GM10266 (cell line): Measurements from ENCODE around the gene ARL1.

Experiments
- DNase-seq: peaks from one replicate; pipeline ENCODE4 v3.0.0; 2012; ENCODE audit errors: extremely low spot score
- TF ChIP-seq, protein P1 (sequence below): IDR thresholded peaks from 2 replicates; pipeline ENCODE4 v1.5.1; 2012; ENCODE audit warnings: mild to moderate bottlenecking, low read depth; ENCODE audit not compliant: control insufficient read depth, insufficient read depth; ENCODE audit errors: missing control alignments

The ARL1 gene

GRCh38 chr12:101372431-101372830 is 35.1 kb downstream of the ARL1 start:
- TF ChIP-seq, protein P1, sequence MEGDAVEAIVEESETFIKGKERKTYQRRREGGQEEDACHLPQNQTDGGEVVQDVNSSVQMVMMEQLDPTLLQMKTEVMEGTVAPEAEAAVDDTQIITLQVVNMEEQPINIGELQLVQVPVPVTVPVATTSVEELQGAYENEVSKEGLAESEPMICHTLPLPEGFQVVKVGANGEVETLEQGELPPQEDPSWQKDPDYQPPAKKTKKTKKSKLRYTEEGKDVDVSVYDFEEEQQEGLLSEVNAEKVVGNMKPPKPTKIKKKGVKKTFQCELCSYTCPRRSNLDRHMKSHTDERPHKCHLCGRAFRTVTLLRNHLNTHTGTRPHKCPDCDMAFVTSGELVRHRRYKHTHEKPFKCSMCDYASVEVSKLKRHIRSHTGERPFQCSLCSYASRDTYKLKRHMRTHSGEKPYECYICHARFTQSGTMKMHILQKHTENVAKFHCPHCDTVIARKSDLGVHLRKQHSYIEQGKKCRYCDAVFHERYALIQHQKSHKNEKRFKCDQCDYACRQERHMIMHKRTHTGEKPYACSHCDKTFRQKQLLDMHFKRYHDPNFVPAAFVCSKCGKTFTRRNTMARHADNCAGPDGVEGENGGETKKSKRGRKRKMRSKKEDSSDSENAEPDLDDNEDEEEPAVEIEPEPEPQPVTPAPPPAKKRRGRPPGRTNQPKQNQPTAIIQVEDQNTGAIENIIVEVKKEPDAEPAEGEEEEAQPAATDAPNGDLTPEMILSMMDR, result no peak
- no peak for DNase-seq

GRCh38 chr12:101368016-101368415 is 39.6 kb downstream of the ARL1 start:
- TF ChIP-seq, protein P1, result no peak
- no peak for DNase-seq

- DNase-seq, result no peak
- TF ChIP-seq, protein P1, result no peak
Measured at GRCh38 chr12:101361455-101361854, 46.1 kb downstream of the ARL1 start.

DNA sequence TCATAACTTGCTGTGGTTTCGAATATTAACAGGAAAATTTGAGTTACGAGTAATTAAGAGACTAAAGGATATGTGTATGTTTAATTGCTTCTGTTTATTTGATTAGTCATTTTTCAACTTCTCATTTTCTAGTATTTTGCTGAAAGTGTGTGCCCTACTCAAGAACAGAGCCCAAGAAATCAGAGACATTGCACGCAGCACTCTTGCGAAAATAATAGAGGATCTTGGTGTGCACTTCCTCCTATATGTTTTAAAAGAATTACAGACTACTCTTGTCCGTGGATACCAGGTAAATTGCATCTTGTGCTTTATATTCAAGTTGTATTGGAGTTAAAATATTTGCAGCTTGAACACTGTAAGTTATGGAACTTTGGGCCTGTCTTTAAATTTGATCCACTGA is 50.8 kb downstream of the ARL1 start:
- no peak for DNase-seq
- TF ChIP-seq, protein P1, result no peak

- TF ChIP-seq, protein P1, result no peak
Measured at GRCh38 chr12:101351682-101352081, 55.9 kb downstream of the ARL1 start.

DNA sequence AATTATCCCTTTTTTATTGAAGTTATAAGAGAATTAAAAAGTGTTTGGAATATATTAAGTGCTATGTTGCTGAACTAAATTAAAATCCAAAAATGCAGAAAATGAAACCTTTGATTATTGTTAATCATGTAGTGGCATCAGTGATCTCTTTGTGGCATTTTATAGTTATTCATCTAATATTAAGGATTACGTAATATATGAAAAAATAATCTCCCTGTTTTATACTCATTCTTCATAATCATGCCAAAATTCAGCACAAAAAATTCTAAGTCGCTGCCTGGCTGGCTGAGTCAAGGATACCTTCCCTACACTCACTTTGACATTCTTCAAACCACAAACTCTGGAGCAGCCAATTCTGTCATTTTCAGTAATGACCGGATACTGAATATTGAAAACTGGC is 63.7 kb downstream of the ARL1 start:
- TF ChIP-seq, protein P1, result no peak
- DNase-seq, result no peak

More at GRCh38 chr12:101351682-101352081, 55.9 kb downstream of the ARL1 start:
- no peak for DNase-seq
